Muscle of back (tissue), 13 donors: ENCODE results near the gene BAZ2B. TPM values are rescaled to one million over a fixed set of nuclear protein-coding genes. Genes with fewer than 3 reads are reported as not detected.
"Not testable (repeated sequence)": the region's sequence is repeated elsewhere in the genome, so short reads cannot be mapped to it uniquely, and the experiment has no call there.

Experiments
- DNase-seq, 3 donors: peaks; one replicate each; pipeline versions ENCODE4 v3.0.0 to v3.0.0-alpha.2; 2013
- long read RNA-seq, 9 donors: transcript quantifications; one replicate each; lab custom pipeline, GENCODE V29; 2026
- polyA plus RNA-seq, 10 donors: library from polyadenylated mRNA; unstranded; fragments of 120-200 nt; gene quantifications; one replicate each; pipeline ENCODE4 v1.2.1, GENCODE V29; 2013; ENCODE audit not compliant: insufficient read length in 10 of 10

BAZ2B gene, protein sequence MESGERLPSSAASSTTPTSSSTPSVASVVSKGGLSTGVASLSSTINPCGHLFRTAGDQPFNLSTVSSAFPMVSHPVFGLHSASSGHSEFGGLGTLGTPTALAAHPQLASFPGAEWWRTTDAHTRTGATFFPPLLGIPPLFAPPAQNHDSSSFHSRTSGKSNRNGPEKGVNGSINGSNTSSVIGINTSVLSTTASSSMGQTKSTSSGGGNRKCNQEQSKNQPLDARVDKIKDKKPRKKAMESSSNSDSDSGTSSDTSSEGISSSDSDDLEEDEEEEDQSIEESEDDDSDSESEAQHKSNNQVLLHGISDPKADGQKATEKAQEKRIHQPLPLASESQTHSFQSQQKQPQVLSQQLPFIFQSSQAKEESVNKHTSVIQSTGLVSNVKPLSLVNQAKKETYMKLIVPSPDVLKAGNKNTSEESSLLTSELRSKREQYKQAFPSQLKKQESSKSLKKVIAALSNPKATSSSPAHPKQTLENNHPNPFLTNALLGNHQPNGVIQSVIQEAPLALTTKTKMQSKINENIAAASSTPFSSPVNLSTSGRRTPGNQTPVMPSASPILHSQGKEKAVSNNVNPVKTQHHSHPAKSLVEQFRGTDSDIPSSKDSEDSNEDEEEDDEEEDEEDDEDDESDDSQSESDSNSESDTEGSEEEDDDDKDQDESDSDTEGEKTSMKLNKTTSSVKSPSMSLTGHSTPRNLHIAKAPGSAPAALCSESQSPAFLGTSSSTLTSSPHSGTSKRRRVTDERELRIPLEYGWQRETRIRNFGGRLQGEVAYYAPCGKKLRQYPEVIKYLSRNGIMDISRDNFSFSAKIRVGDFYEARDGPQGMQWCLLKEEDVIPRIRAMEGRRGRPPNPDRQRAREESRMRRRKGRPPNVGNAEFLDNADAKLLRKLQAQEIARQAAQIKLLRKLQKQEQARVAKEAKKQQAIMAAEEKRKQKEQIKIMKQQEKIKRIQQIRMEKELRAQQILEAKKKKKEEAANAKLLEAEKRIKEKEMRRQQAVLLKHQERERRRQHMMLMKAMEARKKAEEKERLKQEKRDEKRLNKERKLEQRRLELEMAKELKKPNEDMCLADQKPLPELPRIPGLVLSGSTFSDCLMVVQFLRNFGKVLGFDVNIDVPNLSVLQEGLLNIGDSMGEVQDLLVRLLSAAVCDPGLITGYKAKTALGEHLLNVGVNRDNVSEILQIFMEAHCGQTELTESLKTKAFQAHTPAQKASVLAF (N-terminal part only)
- 10 to 100 TPM; 22.1 to 45.2 (median 34.1) TPM for polyA plus RNA-seq
- long read RNA-seq, donor 1 = 0 reads
- long read RNA-seq, donor 2 = 0 reads
- long read RNA-seq, donor 3 = 0 reads
- long read RNA-seq, donor 4 = 0 reads
- long read RNA-seq, donor 5 = 0 reads
- long read RNA-seq, donor 6 = 0 reads
- long read RNA-seq, donor 7 = 0 reads
- long read RNA-seq, donor 8 = 0 reads
- long read RNA-seq, donor 9 = 0 reads

DNA sequence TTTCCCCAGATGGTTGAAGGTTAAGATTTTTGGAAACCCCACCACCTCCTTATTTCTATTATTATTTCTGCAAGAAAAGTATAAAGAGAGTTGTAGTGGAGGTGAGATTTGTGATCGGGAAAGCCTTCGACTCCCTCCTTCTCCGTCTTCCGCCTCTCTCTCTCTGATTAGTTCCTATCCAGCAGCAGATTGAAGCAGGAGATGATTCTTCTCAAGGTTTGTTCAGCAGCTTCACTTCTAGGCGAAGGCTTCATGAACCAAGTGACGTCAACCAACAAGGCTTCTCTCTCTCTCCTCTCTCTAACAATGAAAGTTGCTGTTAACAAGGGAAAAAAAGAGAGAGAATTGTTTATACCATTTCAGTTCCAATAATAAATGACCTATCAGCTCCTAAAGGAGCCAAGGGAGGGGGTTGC is at the start of gene BAZ2B:
BAZ2B (minus strand) TSS at position 263 of the 416 bp plus-strand sequence. CDS start 137,829 bp downstream, outside the sequence.
- peak; percentile 80 to 92 (median 83) for DNase-seq

DNA sequence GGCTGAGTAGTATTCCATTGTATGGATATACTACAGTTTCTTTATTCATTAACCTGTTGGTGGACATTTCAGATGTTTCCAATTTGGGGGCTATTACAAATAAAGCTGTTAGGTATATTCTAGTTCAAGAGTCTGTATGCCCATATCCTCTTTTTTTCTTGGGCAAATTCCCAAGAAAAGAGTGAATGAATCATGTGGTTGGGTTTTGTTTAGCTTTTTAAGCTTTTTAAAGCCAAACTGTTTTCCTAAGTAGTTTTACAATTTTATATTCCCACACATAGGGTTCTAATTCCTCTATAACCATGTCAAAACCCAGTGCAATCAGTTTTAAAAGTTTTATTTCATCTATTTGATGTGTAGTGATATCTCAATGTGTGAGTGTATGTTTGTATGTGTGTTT is 44.9 kb upstream of the BAZ2B start:
- no peak for DNase-seq

DNA sequence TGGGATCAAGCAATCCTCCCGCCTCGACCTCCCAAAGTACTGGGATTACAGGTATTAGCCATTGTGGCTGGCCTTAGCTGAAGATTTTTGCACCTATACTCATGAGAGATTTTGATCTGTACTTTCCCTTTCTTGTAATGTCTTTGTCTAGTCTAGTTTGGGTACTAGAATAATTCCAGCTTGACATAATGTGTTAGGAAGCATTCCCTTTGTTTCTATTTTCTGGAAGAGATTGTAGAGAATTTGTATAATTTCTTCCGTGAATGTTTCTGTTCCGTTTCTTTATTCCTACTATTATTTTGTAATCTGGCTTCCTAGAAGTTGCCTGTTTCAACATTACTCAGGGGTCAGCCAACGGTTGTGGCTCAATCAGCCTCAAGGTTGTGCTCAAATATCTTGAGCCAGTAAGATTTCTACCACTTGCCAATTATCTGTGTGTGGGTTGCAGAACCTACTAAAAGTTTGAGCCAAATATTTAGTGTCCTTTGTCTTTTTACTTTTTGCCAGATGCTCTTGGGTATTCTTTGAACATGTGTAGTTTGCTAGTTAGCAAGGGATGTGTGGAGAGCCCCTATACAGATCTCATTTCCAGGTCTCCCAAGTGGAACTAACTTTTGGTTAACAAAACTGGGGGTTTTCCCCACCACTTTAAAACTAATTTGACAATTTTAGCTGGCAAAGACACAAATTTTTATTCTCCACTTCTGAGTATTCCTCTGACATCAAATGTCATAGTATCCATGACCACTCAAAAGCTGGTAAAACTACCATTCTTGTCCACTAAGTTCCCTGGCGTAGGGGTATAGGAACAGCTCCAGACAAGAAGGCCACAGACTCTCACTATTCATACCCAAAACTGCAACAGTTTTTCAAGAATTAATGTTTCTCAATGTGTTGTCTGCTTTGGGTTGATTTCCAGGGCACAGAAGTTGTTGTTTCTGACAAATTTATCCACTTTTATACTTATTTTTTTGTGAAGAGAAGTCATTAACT is 42.8 kb upstream of the BAZ2B start:
- peak in 2 of 3 donors; percentile 59 to 78 for DNase-seq

DNA sequence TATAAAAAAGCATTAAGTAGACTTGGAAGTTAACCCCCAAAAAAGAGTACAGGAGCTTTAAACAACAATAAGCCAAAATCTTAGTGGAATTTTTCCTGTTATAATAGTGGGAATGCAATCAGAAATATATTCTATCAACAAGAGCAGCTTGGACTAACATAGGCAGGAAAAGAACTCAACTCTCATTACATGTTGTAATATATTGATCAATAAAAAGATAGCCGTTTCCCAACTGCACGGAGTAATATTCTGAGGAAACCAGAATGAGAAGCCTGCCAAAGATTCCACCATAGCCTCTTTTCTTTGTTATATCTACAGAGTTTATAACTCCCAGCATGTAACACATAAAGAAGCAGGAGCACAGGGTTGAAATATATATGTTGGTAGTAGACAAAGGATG is 37.6 kb upstream of the BAZ2B start:
- DNase-seq = no peak

DNA sequence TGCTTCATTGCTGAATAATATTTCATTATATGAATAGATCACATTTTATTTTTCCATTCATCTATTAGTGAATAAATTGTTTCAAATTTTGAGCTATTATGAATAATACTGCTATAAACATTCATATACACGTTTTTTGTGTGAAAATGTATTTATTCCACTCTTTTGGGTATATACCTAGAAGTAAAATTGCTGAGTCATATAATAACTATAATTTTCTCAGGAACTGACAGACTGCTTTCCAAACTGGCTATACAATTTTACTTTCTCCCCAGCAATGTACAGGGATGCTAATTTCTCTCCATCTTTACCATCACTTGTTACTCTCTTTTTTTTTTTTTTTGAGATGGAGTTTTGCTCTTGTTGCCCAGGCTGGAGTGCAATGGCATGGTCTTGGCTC is 35.5 kb upstream of the BAZ2B start:
- DNase-seq = no peak

DNA sequence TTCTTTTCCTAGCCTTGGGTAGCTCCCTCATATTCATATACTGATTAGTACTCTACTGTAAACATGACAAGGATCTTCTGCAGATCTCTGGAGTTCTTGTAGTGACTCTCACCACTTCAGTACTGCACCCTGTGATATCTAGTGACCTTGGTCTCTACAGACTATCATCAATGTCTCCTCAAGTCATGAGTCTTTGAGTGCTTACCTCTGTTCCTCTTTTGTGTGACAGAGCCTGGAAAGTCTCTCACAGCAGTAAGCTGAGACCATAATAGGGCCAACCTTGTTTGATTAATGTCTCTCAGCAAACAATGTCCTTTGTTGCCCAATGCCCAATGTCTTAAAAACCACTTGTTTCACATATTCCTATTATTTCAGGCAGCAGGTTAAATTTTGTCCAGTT is 34.2 kb upstream of the BAZ2B start:
- no peak for DNase-seq

DNA sequence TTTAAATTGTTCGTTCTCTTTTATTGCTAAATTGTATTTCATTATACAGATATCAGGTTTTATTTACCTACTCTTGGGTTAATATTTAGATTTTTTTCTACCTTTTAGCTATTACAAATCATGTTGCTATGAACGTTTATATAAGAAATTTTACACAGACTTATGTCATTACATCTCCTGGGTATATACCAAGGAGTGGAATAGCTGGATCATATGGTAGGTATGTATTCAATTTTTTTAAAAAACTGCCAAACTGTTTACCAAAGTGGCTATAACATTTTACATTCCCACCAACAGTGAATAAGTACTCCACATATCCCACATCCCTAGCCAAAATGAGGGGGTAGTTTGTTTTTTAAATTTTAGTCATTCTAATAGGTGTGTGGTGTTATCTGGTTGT is 32.3 kb upstream of the BAZ2B start:
- no peak for DNase-seq

DNA sequence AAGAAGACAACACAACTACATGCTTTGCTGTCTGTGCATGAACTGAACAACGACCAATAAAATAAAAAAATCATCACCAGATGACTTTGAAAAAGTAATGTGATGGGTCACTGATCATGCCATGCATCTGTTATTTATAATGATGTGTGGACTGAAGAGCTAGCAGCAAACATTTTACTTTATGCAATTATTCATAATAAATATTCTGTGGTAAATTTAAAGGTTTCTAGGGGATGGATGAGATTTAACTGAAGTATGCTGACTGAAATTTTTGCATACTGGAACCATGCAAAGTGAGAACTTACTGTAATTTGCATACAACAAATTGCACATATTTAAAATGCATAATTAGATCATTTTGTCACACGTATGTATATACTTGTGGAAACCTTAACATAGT is 31.3 kb upstream of the BAZ2B start:
- DNase-seq = no peak

DNA sequence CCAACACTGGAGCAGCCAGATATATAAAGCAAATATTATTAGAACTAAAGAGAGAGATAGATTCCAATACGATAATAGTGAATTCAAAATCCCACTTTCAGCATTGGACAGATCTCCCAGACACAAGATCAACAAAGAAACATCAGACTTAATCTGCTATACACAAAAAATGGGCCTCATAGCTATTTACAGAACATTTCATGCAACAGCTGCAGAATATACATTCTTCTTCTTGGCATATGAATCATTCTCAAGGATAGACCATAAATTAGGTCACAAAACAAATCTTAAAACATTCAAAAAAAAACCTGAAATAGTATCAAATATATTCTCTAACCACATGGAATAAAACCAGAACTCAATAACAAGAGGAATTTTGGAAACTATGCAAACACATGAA is 23.8 kb upstream of the BAZ2B start:
- no peak for DNase-seq

DNA sequence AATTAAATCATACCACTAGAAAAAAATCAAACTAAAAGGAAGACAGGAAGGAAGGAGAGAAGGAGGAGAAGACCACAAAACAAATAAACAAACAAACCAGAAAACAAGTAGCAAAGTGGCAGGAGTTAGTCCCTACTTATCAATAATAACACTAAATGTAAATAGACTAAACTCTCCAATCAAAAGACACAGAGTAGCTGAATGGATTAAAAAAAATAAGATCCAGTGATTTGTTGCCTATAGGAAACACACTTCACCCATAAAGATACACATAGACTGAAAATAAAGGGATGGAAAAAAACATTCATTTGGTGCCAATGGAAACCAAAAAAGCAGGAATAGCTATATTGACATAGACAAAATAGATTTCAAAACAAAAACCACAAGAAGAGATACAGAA is 23.4 kb upstream of the BAZ2B start:
- DNase-seq = no peak

DNA sequence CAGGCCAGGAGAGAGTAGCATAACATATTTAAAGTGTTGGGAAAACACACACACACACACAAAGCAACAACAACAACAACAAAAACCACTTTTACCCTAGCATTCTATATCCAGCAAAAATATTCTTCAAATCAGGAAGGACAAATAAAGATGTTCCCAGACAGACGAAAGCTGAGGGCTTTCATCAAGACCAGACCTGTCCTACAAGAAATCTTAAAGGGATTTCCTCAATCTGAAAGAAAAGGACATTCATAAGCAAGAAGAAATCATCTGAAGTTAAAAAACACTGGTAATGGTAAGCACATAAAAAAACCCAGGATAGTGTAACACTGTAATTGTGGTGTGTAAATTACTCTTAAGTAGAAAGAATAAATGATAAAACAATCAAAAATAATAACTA is 22.7 kb upstream of the BAZ2B start:
- DNase-seq = no peak

DNA sequence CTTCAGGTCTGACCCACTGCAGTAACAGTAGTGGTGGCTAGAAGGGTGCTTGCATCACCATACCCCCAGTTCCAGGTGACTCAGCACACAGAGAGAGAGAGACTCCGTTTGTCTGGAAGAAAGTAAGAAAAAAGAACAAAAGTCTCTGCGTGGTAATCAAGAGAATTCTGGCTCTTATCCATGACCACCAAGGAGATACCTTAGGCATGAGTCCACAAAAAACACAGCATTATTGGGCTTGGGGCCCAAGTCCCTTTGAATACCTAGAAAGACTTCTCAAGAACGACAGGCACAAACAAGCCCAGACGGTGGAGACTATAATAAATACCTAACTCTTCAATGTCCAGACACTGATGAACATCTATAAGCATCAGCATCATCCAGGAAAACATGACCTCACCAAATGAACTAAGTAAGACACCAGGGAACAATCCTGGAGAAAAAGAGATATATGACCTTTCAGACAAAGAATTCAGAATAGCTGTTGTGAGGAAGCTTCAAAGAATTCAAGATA is 21.7 kb upstream of the BAZ2B start:
- peak in 1 of 3 donors; percentile 80 for DNase-seq

DNA sequence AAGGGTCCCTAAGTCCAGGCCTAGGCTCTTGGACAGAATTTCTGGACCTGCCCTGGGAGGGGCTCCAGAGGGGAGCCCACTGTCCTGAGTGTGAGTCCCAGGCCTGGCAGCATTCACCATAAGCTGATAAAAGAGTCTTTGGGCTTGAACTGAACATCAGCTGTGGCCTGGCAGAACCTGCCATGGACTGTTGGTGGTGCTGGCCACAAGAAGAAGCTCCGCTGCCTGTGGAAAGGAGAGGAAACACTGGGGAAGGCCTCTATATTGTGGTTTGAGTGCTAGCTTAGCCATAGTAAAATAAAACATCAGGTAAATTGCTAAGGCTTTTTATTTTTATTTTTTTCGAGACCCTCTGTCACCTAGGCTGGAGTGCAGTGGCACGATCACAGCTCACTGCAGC is 20.9 kb upstream of the BAZ2B start:
- no peak for DNase-seq

DNA sequence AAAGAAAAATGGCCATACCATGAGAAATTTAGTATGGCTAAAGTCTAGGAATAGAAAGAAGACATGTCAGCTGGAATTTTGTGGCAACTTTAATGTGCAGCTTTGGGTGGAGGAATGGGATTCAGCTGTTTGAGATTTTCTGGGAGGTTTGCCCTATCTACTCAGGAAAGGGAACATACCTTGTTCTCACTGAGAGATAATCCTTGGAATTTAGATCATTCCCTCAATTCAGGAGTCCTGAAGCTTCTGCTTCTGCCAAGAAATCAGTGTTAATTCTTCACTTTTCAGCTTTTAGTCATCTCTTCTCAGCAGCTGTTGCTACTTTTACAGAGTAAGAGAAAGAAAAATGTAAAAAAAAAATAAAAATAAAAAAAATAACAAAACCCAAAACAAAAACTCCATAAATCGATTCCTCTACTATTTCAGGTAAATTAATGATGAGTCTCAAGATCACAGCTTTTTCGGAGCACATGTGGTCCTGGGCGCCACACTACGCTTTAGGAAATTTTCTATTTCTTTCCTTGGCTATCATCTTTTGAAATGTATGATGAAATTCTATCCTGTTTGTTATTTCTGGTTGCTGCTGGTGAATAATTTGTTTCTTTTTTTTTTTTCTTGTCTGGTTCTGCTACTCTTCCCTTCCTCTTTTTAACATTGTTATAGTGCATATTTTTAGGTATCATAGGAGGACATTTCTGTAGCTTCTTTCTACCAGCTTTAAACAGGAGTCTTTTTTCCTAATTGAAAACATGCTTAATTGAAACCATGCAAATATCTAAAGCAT is 18.9 kb upstream of the BAZ2B start:
- DNase-seq = peak in 1 of 3 donors; percentile 51

DNA sequence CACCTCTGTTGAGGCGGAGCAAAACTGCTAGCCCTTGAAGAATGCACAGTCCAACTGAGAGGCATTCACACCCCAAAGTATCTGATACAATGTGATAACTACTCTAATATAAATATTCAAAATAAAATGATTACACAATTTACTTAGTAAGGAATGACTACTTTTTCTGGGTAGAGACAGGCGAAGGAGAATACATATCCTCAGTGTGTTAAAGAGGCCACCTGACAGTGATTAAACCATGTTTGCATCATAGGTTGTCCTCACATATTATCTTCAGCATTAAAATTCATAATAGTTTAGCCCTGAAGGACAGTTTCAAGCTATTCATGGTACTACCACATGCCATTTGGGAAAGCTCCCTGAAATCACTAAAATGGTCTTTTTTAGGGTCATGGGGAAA is 16.9 kb upstream of the BAZ2B start:
- DNase-seq = no peak

DNA sequence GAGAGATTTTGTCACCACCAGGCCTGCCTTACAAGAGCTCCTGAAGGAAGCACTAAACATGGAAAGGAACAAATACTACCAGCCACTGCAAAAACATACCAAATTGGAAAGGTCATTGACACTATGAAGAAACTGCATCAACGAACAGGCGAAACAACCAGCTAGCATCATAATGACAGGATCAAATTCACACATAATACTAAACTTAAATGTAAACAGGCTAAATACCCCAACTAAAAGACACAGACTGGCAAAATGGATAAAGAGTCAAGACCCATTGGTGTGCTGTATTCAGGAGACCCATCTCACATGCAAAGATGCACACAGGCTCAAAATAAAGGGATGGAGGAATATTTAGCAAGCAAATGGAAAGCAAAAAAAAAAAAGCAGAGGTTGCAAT is 9.3 kb upstream of the BAZ2B start:
- DNase-seq = not testable (repeated sequence)

DNA sequence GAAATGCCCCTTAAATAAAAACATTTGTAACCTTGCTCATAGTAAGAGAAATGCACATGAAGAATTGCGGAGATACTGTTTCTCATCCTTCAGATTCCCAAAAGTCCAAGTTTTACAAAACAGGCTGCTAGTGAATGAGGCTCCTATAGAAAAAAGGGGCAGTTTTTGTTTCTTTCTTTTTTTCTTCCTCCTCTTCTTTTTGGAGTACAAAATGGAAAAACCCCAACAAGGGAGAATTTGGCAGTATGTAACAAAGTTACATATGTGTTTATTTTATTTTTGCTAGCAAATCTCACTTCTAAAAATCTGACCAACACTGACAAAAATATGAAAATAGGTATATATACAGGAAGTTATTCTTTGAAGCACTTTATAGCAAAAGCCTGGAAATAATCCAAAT is 7.1 kb upstream of the BAZ2B start:
- peak; percentile 22 to 59 (median 36) for DNase-seq

DNA sequence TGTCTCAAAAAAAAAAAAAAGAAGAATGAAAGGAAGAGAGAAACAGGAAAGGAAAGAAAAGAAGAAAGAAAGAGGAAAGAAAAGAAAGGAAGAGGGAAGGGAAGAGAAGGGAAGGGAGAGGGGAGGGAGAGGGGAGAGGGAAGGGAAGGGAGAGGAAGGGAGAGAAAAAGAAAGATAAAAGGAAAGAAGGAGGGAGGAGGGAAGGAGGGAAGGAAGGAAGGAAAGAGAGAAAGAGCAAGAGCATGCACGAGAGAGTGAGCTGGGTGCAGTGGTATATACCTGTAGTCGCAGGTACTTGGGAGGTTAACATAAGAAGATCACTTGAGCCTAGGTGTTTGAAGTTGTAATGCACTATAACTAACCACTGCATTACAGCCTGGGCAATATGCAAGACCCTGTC is 6.6 kb upstream of the BAZ2B start:
- DNase-seq = no peak

DNA sequence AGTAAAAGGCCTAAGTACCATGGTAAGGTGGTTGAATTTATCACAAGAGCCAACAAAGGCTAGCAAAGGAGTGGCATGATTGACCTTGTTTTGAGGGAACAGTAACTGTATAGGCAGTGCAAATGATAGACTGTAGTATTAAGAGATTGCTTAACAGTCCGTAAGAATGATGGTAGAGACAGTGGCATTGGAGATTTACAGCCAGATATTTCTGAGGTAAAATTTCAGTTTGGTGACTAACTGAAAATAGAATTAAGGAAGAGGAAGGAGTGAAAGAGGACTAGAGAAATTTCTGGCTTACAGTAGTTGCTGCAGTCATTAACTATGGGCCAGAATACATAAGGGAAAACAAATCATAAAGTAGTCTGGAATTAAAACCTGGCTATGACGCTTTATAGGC is 4.4 kb upstream of the BAZ2B start:
- DNase-seq = no peak
